Raji (cell line): ENCODE results near the gene LHFPL2.

Experiments
- POLR2A ChIP-seq: IDR thresholded peaks from 2 replicates; pipeline ENCODE4 v1.6.1; 2011; ENCODE audit warnings: low read depth, low read length, control low read depth; ENCODE audit not compliant: insufficient read depth

LHFPL2 gene

GRCh38 chr5:78650531-78650930, 2.0 kb upstream of the LHFPL2 start:
- no peak for TF ChIP-seq POLR2A

- no peak for TF ChIP-seq POLR2A
Measured at GRCh38 chr5:78649861-78650496, 1.4 kb upstream of the LHFPL2 start.

GRCh38 chr5:78649211-78649695, 681 bp upstream of the LHFPL2 start:
- TF ChIP-seq POLR2A: no peak

GRCh38 chr5:78647838-78648358, 674 bp downstream of the LHFPL2 start:
- peak; percentile 10; the same call in 1 of the 2 replicates for TF ChIP-seq POLR2A

- TF ChIP-seq POLR2A: 0 out of 2 replicates have a peak, but pooled peaks have one; percentile 24
Measured at GRCh38 chr5:78647351-78647818, 1.2 kb downstream of the LHFPL2 start.

- no peak for TF ChIP-seq POLR2A
Measured at GRCh38 chr5:78644741-78645300, 3.8 kb downstream of the LHFPL2 start.

- no peak for TF ChIP-seq POLR2A
Measured at GRCh38 chr5:78644129-78644528, 4.4 kb downstream of the LHFPL2 start.

- no peak for TF ChIP-seq POLR2A
Measured at GRCh38 chr5:78642701-78643100, 5.9 kb downstream of the LHFPL2 start.

- no peak for TF ChIP-seq POLR2A
Measured at GRCh38 chr5:78640662-78641474, 7.7 kb downstream of the LHFPL2 start.

GRCh38 chr5:78639791-78640190, 8.8 kb downstream of the LHFPL2 start:
- TF ChIP-seq POLR2A: no peak

- no peak for TF ChIP-seq POLR2A
Measured at GRCh38 chr5:78638973-78639669, 9.5 kb downstream of the LHFPL2 start.

- TF ChIP-seq POLR2A: no peak
Measured at GRCh38 chr5:78638423-78638822, 10.1 kb downstream of the LHFPL2 start.

- no peak for TF ChIP-seq POLR2A
Measured at GRCh38 chr5:78637468-78637867, 11.1 kb downstream of the LHFPL2 start.

- no peak for TF ChIP-seq POLR2A
Measured at GRCh38 chr5:78636682-78637081, 11.9 kb downstream of the LHFPL2 start.

- no peak for TF ChIP-seq POLR2A
Measured at GRCh38 chr5:78634634-78635033, 13.9 kb downstream of the LHFPL2 start.
